Caco-2 (cell line): ENCODE results near the gene ANO1. TPM values are rescaled to one million over a fixed set of nuclear protein-coding genes. Genes with fewer than 3 reads are reported as not detected.

ENCODE experiments used
- BruUV-seq: library from RNA; stranded (reverse); fragments of 400-500 nt; replicated peaks from 2 replicates; lab custom pipeline; 2021; lab: Mats Ljungman, UMichigan
- CTCF ChIA-PET: fragments of 300-600 bp; sonication (Branson Sonifier 250); formaldehyde crosslinking; loops from one replicate; lab custom pipeline; 2022; ENCODE audit warnings: antibody characterized with exemption; lab: Charles Lee
- POLR2A ChIA-PET: fragments of 300-600 bp; sonication (Branson Sonifier 250); formaldehyde crosslinking; loops from one replicate; lab custom pipeline; 2022; ENCODE audit warnings: antibody characterized with exemption; lab: Charles Lee
- DNase-seq, 2 experiments: peaks; one replicate each; pipeline versions ENCODE4 v3.0.0 to v3.0.0-alpha.2; 2020 to 2022
- H3K27me3 ChIP-seq: replicated peaks from 2 replicates; pipeline ENCODE4 v1.6.0; 2011; ENCODE audit warnings: low read length; ENCODE audit not compliant: control insufficient read depth, insufficient read depth
- H3K36me3 ChIP-seq: 2 replicates; pipeline ENCODE4 v1.5.1; 2011; ENCODE audit warnings: low read length; ENCODE audit not compliant: control insufficient read depth, insufficient read depth
- H3K4me1 ChIP-seq: fragments of 250-450 bp; sonication (Bioruptor Pico); 2 replicates; pipeline ENCODE4 v1.5.1; 2020; ENCODE audit warnings: mild to moderate bottlenecking
- H3K4me3 ChIP-seq: 2 replicates; pipeline ENCODE4 v1.5.1; 2011; ENCODE audit warnings: low read depth, mild to moderate bottlenecking, control low read depth, low read length
- H3K9me3 ChIP-seq: fragments of 250-450 bp; sonication (Bioruptor Pico); 2 replicates; pipeline ENCODE4 v1.5.1; 2020; ENCODE audit warnings: mild to moderate bottlenecking, moderate library complexity
- H3K27ac Mint-ChIP-seq: one replicate; pipeline ENCODE4 v1.8.0; 2022; ENCODE audit warnings: mixed read lengths; ENCODE audit not compliant: unreplicated experiment
- H3K27me3 Mint-ChIP-seq: one replicate; pipeline ENCODE4 v1.8.0; 2022; ENCODE audit warnings: mixed read lengths; ENCODE audit not compliant: insufficient read depth, unreplicated experiment
- H3K36me3 Mint-ChIP-seq: one replicate; pipeline ENCODE4 v1.8.0; 2022; ENCODE audit warnings: mild to moderate bottlenecking, mixed read lengths; ENCODE audit not compliant: insufficient read depth, unreplicated experiment
- H3K4me1 Mint-ChIP-seq: one replicate; pipeline ENCODE4 v1.8.0; 2022; ENCODE audit warnings: low read depth, mixed read lengths; ENCODE audit not compliant: unreplicated experiment
- H3K4me3 Mint-ChIP-seq: one replicate; pipeline ENCODE4 v1.8.0; 2022; ENCODE audit warnings: mild to moderate bottlenecking, moderate library complexity, mixed read lengths; ENCODE audit not compliant: unreplicated experiment
- H3K9me3 Mint-ChIP-seq: one replicate; pipeline ENCODE4 v1.8.0; 2022; ENCODE audit warnings: mixed read lengths; ENCODE audit not compliant: unreplicated experiment
- CTCF ChIP-seq, 2 experiments: fragments of 200-600 bp in 1 of 2; IDR thresholded peaks; 1 replicate in 1 of 2; 2 replicates in 1 of 2; pipeline versions ENCODE4 v1.5.1 to v1.8.0; 2011 to 2022; ENCODE audit warnings: antibody characterized with exemption in 1 of 2, control low read depth in 1 of 2, inconsistent platforms in 1 of 2, low read depth in 1 of 2, low read length in 1 of 2, mild to moderate bottlenecking in 1 of 2, moderate library complexity in 1 of 2; ENCODE audit not compliant: insufficient read depth in 1 of 2, severe bottlenecking in 1 of 2, unreplicated experiment in 1 of 2
- intact Hi-C: fragments of 100-400 bp; cut with micrococcal nuclease; formaldehyde crosslinking; loops from one replicate; pipeline ENCODE4 v1.10.0; 2022; ENCODE audit not compliant: unreplicated experiment
- total RNA-seq: library from RNA; stranded (reverse); gene quantifications from 2 replicates; pipeline ENCODE4 v1.2.3, GENCODE V29; 2022

The ANO1 gene
- total RNA-seq, 1 experiment from 2014 or later: 8.4 TPM

- no TSS peak for BruUV-seq
- no peak for TF ChIP-seq CTCF (IDR thresholded peaks at IDR 0.05; ENCODE audit: insufficient read depth in 1 of 2, low read depth in 1 of 2, low read length in 1 of 2, severe bottlenecking in 1 of 2, unreplicated experiment in 1 of 2)
- Histone ChIP-seq H3K36me3 (no peaks in the 10 kb centered on the region), H3K27me3 (no peaks in the 10 kb centered on the region), H3K9me3 (no peaks in the 10 kb centered on the region), H3K4me1 (peaks cover 9% of the 10 kb centered on the region), H3K4me3 (no peak overlapping the region)
- ChIA-PET POLR2A (no interaction called here), CTCF (no interaction called here)
- Mint-ChIP-seq H3K9me3 (no peaks in the 10 kb centered on the region), H3K4me3 (no peak overlapping the region), H3K27me3 (no peaks in the 10 kb centered on the region), H3K27ac (no peak overlapping the region), H3K36me3 (no peaks in the 10 kb centered on the region), H3K4me1 (no peaks in the 10 kb centered on the region)
- intact Hi-C loops: no loop called here
- DNase-seq: no peak
Observed at GRCh38 chr11:70129051-70129592, 51.0 kb downstream of the ANO1 start.

DNA sequence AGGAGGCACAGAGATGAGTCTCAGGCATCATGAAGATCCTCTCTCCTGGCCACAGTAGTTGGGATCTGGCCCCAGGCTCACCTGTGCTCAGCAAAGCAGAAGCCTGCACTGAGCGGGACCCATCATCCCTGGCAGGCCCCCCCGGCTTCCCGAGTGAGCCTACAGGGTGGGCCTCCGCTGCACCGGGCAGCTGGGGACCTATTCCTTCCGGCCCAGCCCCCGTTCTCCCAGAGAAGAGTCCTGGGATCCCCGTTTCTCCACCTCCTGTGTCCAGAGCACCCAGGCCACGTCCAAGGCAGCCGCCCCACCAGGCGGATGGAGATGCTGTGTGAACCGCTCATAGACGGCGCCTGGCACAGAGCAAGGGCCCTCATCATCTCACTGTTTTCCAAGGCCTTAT, 52.5 kb downstream of the ANO1 start:
- intact Hi-C loops: no loop called here
- no peak for DNase-seq
- H3K4me3 ChIP-seq: no peak overlapping the region
- H3K36me3 ChIP-seq: no peaks in the 10 kb centered on the region
- peaks cover 9% of the 10 kb centered on the region for H3K4me1 ChIP-seq
- H3K9me3 ChIP-seq: no peaks in the 10 kb centered on the region
- no peak overlapping the region for H3K4me3 Mint-ChIP-seq
- no peak overlapping the region for H3K27ac Mint-ChIP-seq
- BruUV-seq: no TSS peak
- H3K4me1 Mint-ChIP-seq: no peaks in the 10 kb centered on the region
- ChIA-PET CTCF (no interaction called here), POLR2A (no interaction called here)
- H3K27me3 ChIP-seq: no peaks in the 10 kb centered on the region
- TF ChIP-seq CTCF (IDR thresholded peaks at IDR 0.05; ENCODE audit: insufficient read depth in 1 of 2, low read depth in 1 of 2, low read length in 1 of 2, severe bottlenecking in 1 of 2, unreplicated experiment in 1 of 2): no peak
- no peaks in the 10 kb centered on the region for H3K27me3 Mint-ChIP-seq
- H3K9me3 Mint-ChIP-seq: no peaks in the 10 kb centered on the region
- H3K36me3 Mint-ChIP-seq: no peaks in the 10 kb centered on the region

DNA sequence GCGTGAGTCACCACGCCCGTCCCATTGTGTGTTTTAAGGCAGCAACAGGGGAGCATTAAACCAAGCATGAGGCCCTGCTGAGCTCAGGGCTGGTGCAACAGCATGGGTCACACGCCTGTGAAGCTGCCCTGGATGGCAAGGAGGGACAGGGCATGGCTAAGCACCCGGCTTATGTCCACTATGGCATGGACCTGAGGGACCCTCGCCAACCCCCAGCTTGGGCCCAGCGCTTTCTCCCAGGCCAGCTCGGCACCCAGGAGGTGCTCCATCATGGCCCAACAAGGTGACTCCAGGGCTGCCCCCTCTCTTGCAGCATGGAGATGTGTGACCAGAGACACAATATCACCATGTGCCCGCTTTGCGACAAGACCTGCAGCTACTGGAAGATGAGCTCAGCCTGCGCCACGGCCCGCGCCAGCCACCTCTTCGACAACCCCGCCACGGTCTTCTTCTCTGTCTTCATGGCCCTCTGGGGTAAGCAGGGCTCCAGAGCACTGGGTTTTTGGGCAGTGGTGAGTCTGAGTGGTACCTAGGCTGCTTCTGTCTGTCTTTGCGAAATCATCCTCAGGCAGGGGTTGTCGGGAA, 53.6 kb downstream of the ANO1 start:
- no peak overlapping the region for H3K4me3 Mint-ChIP-seq
- Histone ChIP-seq H3K4me3 (no peak overlapping the region), H3K9me3 (no peaks in the 10 kb centered on the region), H3K27me3 (no peaks in the 10 kb centered on the region), H3K36me3 (no peaks in the 10 kb centered on the region), H3K4me1 (peaks cover 9% of the 10 kb centered on the region)
- POLR2A ChIA-PET: no interaction called here
- no peak overlapping the region for H3K27ac Mint-ChIP-seq
- no peaks in the 10 kb centered on the region for H3K4me1 Mint-ChIP-seq
- TF ChIP-seq CTCF (IDR thresholded peaks at IDR 0.05; ENCODE audit: insufficient read depth in 1 of 2, low read depth in 1 of 2, low read length in 1 of 2, severe bottlenecking in 1 of 2, unreplicated experiment in 1 of 2): no peak
- BruUV-seq: no TSS peak
- intact Hi-C loops: no loop called here
- no peaks in the 10 kb centered on the region for H3K9me3 Mint-ChIP-seq
- no peaks in the 10 kb centered on the region for H3K27me3 Mint-ChIP-seq
- DNase-seq: no peak
- CTCF ChIA-PET: no interaction called here
- no peaks in the 10 kb centered on the region for H3K36me3 Mint-ChIP-seq
